ENCODE results near the gene SIGLEC11.
"Not testable (repeated sequence)": the region's sequence is repeated elsewhere in the genome, so short reads cannot be mapped to it uniquely, and the experiment has no call there.

Gene SIGLEC11

DNA sequence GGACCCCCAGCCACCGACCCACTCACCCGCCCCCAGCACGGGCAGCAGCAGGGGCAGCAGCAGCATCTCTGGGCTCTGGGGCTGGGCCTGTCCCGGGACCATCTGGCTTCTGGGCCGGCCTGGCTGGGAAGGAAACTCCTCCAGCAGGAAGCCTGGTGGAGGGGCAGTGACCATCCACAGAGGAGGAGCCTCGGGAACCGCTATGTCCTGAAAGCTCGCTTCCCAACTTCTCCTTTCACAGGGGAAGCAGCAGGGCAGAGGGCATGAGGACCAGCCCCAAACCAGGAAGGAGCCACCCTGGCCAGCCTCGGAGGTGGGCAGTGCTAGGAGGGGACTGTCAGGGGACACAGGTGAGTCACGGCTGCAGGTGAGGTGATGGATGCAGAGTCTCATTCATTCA, at the start of gene SIGLEC11:
Gene SIGLEC11, minus strand, starts transcription at position 193 of the 400 bp plus-strand sequence. Its CDS starts 91 bp downstream, at position 102.
- DNase-seq = not testable (repeated sequence)

DNA sequence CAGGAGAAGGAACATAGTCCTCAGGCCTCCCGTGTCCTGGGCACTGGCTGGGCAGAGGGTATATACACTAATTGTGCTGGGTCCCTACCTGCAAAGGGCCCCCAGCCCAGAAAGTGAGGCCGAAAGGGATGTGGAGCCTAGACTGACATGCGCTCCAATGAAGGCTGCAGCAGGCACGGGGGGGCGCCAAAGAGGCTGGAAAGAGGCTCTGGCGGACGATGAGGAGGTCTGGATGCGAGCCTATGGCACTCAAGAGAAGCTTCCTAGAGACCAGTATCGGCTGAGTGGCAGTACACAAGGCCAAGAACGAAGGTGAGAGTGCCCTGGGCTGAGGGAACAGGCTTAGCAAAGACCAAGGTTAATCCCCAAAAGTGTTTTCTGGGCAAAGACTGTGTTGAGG, 47.6 kb upstream of the SIGLEC11 start:
- DNase-seq = no peak

DNA sequence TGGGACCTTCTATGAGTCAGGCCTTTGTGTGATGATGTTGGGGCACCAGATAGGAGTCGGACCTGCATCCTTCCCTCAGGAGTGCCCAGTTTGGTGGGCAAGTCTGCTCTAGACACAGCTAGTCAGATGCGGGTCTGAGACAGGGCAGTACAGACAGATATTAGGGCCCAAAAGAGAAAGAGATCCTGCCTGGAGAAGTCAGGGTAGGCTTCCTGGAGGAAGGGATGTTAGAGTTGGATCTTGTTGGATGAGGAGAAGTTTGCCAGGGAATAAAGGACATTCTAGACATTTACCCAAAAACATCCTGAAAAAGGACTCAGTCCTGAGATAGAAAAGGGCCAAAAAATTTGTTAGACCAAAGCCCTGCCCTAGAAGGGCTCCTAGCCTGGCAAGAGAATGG, 47.0 kb upstream of the SIGLEC11 start:
- DNase-seq = no peak

DNA sequence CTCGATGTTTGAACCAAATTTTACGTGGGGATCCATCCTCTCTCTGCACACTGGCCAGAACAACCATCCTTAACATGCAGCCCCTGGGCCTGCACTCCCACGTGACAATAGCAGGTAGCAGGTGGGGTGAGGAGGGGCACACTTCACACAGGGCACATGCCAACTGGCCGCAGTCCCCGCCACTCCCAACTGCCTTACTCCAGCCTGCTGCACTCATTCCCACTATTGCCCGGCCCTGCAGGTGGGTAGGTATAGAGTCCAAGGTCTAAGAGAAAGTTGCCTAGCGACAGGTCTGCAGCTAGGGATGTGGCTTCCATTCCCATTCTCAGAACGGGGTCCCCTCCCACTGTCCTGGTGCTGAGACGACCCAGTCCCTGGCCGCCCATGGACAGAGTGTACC, 46.2 kb upstream of the SIGLEC11 start:
- no peak for DNase-seq

- DNase-seq = no peak
Observed at GRCh38 chr19:50005428-50005827, 44.5 kb upstream of the SIGLEC11 start.

DNA sequence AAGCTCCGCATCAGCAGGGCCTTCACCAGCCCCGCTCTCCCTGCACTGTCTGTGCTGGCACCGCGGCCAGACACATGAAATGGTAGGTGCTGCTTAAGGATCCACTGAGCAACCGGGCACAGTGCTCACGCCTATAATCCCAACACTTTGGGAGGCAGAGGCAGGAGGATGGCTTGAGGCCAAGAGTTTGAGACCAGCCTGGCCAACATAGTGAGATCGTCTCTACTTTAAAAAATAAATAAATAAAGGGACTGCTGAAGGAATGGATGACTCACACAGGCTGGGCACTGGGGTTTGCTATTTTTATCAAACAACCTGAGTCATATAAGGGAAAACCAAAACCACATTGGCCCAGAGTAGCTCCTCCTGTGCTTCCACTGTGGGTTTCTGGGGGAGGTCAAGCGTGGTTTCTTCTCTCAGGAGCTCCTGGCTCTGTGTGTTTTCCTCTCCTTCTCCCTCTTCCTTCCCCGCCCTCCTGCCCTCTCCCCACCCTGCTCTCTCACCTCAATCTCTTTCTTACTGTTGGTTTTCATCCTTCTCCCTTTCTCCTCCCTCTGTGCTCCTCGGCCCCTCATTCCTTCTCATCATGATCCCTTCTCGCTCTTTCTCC, 42.9 kb upstream of the SIGLEC11 start:
- no peak for DNase-seq

DNA sequence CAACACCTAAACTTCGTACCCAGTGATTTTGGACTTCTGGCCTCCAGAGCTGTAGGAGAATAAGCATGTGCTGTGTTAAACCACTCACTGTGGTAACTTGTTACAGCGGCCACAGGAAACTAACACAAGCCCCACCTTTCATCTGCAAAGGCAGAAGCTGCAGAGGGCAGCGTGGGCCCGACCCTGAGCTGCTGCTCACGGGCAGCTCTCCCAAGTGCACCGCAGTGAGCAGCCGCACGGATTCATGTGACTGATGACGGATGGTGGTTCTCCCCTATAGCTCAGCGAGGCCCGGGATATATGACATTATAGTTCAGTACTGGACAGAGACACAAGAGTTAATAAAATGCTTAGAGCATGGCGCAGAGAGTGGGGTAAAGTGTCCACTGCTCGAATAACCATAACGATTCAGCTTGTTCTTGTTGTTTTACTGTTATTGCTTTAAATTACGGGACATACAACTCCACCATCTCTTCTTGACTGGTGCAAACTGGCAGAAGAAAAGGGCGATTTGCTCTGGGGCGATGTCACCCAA, 42.3 kb upstream of the SIGLEC11 start:
- no peak for DNase-seq

DNA sequence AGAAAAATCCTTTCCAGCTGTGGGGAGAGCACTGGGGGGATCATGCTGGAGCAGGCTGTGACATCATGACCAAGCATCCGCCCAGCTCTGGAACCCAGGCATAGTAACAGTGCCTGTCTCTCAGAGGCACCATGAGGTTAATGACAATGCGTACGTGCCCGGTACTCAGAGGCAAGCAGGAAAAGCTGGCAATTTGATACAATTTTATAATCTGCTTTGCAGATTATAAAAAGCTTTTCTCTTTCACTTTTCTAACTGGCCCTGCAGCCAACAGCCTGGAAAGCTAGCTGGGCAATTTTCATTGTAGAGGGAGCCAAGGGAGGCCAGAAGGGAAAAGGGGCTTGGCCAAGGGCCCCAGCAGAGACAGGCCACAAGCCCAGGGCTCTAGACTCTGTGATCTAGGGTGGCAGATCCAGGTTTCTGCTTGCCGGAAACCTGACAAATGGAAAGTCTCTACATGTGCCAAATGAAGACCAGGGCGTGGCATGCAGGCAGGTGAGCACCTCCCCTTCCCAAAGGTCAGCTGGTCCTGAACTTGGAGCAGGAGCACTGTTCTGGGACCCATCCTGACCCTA, 41.5 kb upstream of the SIGLEC11 start:
- no peak for DNase-seq

DNA sequence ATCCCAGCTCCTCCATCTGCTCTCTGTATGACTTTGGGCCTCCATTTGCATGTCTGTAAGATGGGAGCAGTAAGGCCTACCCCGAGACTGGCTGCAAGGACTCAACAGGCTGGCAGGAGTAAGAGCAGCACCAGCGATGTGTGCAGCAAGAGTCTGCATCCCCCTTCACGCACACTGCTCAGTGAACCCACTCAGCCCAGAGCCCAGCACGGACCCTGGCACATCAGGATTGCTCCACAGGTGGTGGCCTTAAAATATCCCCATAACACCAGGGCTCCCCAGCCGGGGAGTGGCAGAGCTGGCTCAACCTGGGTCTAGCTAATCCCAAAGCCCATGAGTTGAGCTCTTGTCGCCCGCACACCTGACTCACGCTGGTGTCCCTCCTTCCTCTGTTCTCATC, 40.8 kb upstream of the SIGLEC11 start:
- DNase-seq = no peak

GRCh38 chr19:50000841-50001557, 40.0 kb upstream of the SIGLEC11 start:
- DNase-seq = no peak

- DNase-seq = no peak
Observed at GRCh38 chr19:50000038-50000840, 39.3 kb upstream of the SIGLEC11 start.

DNA sequence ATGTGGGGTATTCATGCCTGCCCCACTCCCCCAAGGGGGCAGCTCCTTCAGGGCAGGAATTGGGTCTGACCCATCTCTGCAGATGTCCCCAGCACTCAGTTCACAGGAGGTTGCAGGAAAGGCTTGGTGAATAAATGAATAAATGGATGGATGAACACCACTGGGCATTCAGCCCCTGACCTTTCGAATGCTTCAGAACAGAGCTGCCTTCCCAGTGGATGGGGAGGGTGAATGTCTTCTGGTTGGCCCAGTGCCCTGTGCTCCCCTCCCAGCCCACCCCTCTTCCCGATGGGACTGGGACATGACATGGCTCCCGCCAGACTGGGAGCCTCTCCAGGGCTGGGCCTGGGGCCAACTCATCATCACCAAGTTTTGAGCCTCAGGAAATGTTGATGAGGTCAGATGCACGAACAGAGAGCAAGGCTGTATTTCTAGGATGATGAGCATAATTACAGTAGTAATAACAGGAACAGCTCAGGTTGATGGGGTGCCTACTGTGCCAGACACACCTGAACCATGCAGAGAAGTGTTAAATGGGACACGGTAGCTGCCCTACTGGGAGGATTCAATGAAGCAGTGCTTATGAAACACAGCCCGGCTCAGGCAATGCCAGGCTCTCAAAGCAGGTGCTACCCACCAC, 38.5 kb upstream of the SIGLEC11 start:
- no peak for DNase-seq

DNA sequence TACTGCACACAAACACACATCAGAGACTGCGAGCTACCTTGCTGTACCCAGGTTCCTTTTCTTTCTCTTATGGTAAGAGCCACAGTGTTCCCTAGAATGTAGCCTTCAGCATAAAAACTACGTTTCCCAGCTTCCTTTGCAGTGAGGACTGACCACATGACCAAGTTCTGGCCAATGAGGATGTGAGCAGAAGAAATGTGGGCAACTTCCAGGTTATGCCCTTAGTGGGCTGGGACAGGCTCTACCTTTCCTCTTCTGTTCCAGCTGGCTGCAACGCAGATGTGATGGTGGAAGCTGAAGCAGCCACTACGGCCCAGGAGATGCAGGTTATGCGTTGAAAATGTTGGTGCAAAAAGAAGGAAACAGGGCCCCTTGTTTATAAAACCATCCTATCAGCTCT, 36.7 kb upstream of the SIGLEC11 start:
- DNase-seq = no peak

GRCh38 chr19:49988433-49988832, 27.5 kb upstream of the SIGLEC11 start:
- no peak for DNase-seq

DNA sequence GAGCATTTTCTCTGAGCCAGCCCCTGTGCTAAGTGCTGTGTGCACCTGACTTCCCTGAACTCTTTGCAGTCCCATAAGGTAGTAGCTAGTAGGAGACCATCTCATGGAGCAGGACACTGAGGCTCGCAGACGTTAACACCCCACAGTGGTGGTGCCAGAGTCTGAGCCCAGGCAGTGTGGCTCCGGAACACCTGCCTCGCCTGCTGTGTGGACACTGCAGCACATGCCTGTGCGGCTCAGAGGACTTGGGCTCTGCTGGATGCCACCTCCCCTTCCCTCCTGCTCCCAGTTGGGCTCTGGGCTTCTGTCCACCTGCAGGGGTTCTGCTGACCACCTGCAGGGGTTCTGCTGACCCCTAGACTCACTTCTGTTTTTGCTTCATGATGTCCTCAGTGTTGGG, 27.0 kb upstream of the SIGLEC11 start:
- DNase-seq = no peak

GRCh38 chr19:49987159-49987698, 26.3 kb upstream of the SIGLEC11 start:
- DNase-seq = peak in 3 of 4 experiments; percentile 28 to 67 (median 35)

DNA sequence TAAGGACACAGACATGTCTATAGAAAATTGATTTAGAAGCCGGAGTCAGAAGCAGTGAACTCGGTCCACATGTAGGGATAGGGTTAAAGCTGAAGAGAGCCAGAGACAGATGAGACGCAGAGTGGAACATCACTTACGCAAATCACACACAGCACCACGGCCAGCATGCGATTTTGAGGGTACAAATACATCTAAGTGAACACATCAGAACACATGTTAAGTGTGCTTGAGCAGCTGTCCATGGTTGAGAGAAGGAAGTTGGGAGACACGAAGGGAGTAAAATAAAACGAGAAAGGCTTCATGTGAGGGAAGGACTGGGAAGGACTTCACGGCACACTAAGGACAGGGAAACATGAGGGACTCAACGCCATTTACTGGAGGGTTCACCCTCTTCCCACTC, 25.4 kb upstream of the SIGLEC11 start:
- DNase-seq = no peak

DNA sequence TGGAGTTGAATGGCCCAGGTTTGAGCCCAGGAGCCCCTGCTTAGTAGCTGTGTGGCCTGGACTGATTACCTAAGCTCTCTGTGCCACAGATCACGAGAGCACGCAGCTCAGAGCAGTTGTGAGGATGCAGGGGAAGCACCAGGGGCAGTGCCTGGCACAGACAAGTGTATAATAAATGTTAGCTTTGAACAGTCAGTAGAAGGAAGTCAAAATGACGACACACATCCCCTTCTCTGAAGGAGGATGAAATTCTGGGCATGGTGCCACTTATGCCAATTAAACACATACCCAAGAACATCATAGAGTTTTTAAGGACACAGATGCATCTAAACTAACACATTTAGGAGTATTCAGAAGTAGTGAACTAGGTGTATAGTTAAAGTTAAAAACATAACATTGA, 24.9 kb upstream of the SIGLEC11 start:
- no peak for DNase-seq

DNA sequence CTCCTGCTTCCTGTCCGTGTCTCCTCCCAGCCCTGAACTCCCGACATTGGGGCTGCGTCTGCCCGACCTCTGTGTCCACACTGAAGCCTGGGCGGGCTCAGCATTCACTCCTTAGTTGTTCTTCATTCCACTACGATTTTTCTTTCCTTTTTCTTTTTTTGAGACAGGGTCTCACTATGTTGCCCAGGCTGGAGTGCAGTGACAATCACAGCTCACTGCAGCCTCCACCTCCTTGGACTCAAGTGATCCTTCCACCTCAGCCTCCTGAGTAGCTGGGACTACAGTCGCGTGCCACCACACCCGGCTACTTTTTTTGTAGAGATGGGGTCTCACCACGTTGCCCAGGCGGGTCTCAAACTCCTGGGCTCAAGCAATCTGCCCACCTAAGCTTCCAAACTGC, 23.5 kb upstream of the SIGLEC11 start:
- no peak for DNase-seq

DNA sequence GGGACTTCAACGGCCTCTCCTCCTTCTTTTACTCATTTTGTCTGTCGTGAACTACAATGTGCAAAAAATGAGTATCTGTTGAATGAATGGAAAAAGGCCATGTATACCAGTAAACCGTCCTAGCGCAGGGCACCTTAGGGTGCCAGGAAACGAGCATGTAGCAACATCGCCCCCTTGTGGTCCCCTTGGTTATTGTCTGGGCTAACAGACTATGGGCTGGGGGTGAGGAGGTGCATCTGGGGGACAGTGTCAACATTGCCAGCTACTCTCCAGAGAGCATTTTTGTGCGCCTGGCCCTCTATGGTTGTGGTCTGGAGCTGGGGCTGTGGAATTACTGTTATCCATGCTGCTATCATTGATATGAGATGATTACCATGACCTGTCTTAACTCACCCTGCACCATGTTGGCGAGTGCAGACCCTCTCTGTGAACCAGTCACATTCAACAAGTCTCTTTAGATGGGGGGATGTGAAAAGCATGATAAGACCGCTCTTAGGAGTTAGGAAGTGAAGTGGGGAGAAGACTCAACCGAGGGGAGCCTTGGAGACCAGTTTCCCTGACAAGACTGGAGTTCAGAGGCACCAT, 22.8 kb upstream of the SIGLEC11 start:
- DNase-seq = peak; percentile 35 to 75 (median 71)

- no peak for DNase-seq
Observed at GRCh38 chr19:49981603-49982593, 20.9 kb upstream of the SIGLEC11 start.
